Activated naive CD4-positive, alpha-beta T cell (primary cell): Measurements from ENCODE around the gene NFYC.
"Not testable (repeated sequence)": the region's sequence is repeated elsewhere in the genome, so short reads cannot be mapped to it uniquely, and the experiment has no call there.

Experiments
- DNase-seq, 4 experiments: peaks; one replicate each; lab custom pipeline; 2025; lab: John Stamatoyannopoulos, UW

The NFYC gene

GRCh38 chr1:40706626-40707025 is 15.1 kb downstream of the NFYC start:
- DNase-seq: no peak

GRCh38 chr1:40708750-40709099 is 17.2 kb downstream of the NFYC start:
- DNase-seq: no peak

GRCh38 chr1:40709100-40709801 is 17.7 kb downstream of the NFYC start:
- DNase-seq: peak in 3 of 4 experiments; percentile 3 to 47 (median 46)

- no peak for DNase-seq
Measured at GRCh38 chr1:40709802-40710278, 18.3 kb downstream of the NFYC start.

GRCh38 chr1:40710581-40711315 is 19.2 kb downstream of the NFYC start:
- DNase-seq: no peak

- DNase-seq: no peak
Measured at GRCh38 chr1:40711465-40712404, 20.2 kb downstream of the NFYC start.

GRCh38 chr1:40712405-40712944 is 21.0 kb downstream of the NFYC start:
- no peak for DNase-seq

GRCh38 chr1:40712997-40713396 is 21.5 kb downstream of the NFYC start:
- DNase-seq: no peak

GRCh38 chr1:40715491-40716059 is 24.1 kb downstream of the NFYC start:
- DNase-seq: no peak

GRCh38 chr1:40717065-40717464 is 25.6 kb downstream of the NFYC start:
- DNase-seq: no peak

- DNase-seq: no peak
Measured at GRCh38 chr1:40717955-40718354, 26.5 kb downstream of the NFYC start.

GRCh38 chr1:40720493-40720892 is 29.0 kb downstream of the NFYC start:
- DNase-seq: no peak

- DNase-seq: no peak
Measured at GRCh38 chr1:40722622-40723021, 31.1 kb downstream of the NFYC start.

GRCh38 chr1:40723196-40723955 is 31.9 kb downstream of the NFYC start:
- DNase-seq: no peak

GRCh38 chr1:40727662-40728061 is 36.2 kb downstream of the NFYC start:
- DNase-seq: not testable (repeated sequence)

GRCh38 chr1:40729316-40729862 is 37.9 kb downstream of the NFYC start:
- DNase-seq: not testable (repeated sequence)

GRCh38 chr1:40732756-40733301 is 41.3 kb downstream of the NFYC start:
- DNase-seq: no peak

GRCh38 chr1:40734882-40735628 is 43.6 kb downstream of the NFYC start:
- no peak for DNase-seq

- DNase-seq: no peak
Measured at GRCh38 chr1:40736085-40736531, 44.6 kb downstream of the NFYC start.

GRCh38 chr1:40738831-40739230 is 47.3 kb downstream of the NFYC start:
- no peak for DNase-seq
